ENCODE data around the gene RAB20.
A peak's percentile ranks its signal among the peaks of the same experiment; 100 is the strongest.
"Not testable (repeated sequence)": the region's sequence is repeated elsewhere in the genome, so short reads cannot be mapped to it uniquely, and the experiment has no call there.

Gene RAB20

DNA sequence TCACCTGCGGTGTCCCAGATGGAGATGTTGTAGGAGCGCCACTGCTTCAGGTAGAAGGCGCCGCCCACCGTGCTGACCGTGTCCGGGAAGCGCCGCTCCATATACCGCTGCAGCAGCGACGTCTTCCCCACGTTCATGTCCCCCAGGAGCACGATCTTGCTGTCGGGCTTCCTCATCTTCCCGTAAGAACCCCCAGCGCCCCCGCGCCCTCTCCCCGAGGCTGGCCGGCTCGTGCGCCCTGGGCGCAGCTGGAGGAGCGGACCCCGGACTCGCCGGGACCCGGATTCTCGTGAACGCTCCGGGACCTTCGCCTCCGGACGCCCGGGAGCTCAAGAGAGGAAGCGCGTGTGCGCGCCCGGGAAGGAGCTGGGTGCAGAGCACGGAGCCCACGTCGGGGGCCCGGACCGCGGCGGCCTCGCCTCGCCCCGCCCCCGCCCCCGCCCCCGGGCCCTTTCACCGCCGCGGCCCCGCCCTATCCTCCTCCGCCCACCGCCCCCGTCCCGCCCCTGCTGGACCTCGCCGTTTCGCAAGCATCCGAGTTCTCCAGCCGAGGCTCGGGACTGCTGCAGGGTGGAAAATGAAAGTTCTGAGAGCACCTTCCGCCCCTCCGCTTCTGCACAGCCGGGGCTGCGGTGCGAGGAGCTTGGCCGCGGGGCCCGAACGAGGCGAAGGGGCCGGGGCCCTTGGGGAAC lies at the start of gene RAB20:
TSS of gene RAB20 (minus strand) at position 379 of the 692 bp plus-strand sequence. CDS start at position 176, 203 bp downstream.
- DNase-seq: peak; percentile 83

DNA sequence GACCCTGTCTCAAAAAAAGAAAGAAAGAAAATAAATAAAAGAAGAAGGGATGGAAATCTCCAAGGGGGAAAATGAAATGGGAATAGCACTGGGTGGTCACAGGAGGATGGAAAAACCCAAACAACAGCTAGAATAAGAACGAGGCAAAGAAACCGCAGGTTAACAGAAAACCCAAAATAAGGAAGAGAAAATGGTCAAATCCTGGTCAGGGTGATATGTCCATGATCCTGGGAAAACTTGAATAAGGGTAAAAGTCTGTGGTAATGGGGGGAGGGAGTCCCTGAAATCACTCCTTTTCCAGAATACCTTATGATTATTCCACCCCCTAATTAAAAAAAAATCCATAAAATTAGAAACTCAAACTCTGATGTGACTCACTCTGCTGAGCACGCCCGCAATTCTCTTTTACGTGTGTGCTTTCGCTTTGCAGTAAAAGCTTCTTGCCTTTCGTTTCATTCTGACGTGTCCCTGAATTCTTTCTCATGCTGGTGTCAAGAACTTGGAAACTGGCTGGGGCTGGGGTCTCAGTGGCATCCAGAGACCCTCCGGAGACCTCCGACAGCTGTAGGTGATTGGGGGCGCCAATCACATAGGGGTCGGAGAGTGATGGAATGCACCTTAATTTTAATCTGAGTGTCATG lies 49.6 kb upstream of the RAB20 start:
- peak; percentile 33 for DNase-seq

GRCh38 chr13:110607675-110608224 lies 46.2 kb upstream of the RAB20 start:
- no peak for DNase-seq

- not testable (repeated sequence) for DNase-seq
These were observed 44.8 kb upstream of the RAB20 start for GRCh38 chr13:110606281-110606680.

GRCh38 chr13:110605132-110605531 lies 43.6 kb upstream of the RAB20 start:
- DNase-seq: no peak

- no peak for DNase-seq
These were observed 39.5 kb upstream of the RAB20 start for GRCh38 chr13:110600980-110601379.

DNA sequence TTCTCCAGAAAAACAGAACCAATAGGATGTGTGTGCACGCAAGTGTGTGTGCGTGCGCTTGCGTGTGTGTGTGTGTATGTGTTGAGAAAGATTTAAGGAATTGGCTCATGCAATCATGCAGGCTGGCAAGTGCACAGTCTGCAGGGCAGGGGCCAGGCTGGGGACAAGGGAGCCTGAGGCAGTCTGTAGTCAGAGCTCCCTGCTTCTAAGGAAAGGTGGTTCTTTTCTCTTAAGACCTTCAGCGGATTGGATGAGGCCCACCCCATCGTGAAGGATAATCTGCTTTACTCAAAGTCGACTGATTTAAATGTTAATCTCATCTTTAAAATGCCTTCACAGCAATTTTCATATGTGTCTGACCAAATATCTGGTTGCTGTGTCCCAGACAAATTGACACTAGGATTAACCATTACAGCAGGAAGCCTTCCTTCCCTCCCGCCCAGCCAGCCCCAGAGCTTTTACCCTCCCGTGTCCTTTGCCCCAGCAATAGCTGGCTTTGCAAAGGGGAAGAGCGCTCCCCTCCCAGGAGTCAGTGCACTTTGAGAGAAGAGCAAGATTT lies 38.8 kb upstream of the RAB20 start:
- no peak for DNase-seq

GRCh38 chr13:110597041-110597689 lies 35.6 kb upstream of the RAB20 start:
- no peak for DNase-seq

- DNase-seq: peak; percentile 55
These were observed 32.1 kb upstream of the RAB20 start for GRCh38 chr13:110593430-110594130.

GRCh38 chr13:110592665-110593064 lies 31.1 kb upstream of the RAB20 start:
- no peak for DNase-seq

GRCh38 chr13:110590577-110590976 lies 29.1 kb upstream of the RAB20 start:
- no peak for DNase-seq

GRCh38 chr13:110589793-110590390 lies 28.4 kb upstream of the RAB20 start:
- DNase-seq: no peak

GRCh38 chr13:110583178-110583865 lies 21.8 kb upstream of the RAB20 start:
- DNase-seq: no peak

- no peak for DNase-seq
These were observed 21.0 kb upstream of the RAB20 start for GRCh38 chr13:110582421-110582954.

- DNase-seq: no peak
These were observed 20.1 kb upstream of the RAB20 start for GRCh38 chr13:110581506-110582185.

GRCh38 chr13:110580800-110581199 lies 19.3 kb upstream of the RAB20 start:
- no peak for DNase-seq

DNA sequence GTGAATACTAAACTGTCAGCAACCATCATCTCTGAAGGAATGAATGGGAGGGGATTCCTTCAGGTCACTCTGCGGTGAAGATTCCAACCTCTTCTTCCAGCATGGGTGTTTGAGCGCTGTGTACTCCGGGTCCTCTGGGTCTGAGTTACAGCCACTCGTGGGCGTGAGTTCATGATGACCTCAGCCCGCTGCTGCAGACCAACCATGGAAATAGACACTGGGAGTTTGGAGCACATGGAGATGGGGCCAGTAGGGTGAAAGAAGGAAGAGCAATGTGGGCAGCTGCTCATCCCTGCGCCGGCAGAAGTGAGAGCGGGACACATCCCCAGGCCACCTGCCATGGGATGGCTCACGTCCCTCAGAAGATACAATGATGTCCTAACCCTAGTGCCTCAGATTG lies 16.8 kb upstream of the RAB20 start:
- DNase-seq: no peak

DNA sequence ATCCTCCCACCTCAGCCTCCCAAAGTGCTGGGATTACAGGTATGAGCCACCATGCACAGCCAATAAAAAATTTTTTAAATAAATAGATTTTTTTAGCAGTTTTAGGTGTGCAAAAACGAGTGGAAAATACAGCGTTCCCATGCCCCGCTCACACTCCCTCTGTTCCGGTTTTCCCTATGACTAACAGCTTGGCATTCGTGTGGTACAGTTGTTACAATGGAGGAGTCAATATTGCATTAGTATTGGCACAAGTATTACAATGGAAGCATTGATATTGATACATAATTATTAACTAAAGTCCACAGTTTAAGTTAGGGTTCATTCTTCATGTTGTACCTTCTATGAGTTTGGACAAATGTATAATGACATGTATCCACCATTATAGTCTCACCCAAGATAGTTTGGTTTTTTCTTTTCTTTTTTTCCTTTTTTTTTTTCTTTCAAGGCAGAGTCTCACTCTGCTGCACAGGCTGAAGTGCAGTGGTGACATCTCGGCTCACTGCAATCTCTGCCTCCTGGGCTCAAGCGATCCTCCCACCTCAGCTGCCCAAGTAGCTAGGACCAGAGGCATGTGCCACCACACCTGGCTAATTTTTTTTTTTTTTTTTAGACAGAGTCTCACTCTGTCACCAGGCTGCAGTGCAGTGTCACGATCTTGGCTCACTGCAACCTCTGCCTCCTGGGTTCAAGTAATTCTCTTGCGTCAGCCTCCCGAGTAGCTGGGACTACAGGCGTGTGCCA lies 15.4 kb upstream of the RAB20 start:
- no peak for DNase-seq

DNA sequence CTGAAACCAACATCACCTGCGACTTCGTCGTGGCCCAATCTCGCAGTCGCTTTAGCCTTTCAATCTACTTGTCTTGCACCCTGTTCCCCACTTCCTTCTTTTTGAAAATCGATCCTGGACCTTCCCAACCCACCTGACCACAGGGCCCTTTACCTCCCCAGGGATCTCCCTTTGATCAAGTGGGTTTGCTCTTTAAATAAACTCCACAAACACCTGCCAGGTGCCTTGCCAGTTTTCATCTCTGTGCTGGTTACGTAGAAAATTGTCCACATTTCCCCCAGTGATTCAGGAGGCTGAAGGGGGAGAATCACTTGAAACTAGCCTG lies 14.5 kb upstream of the RAB20 start:
- no peak for DNase-seq

Data from RPMI8226 (cell line).